ENCODE results near the gene GCH1.
"Not testable (repeated sequence)": the region's sequence is repeated elsewhere in the genome, so short reads cannot be mapped to it uniquely, and the experiment has no call there.

DNA sequence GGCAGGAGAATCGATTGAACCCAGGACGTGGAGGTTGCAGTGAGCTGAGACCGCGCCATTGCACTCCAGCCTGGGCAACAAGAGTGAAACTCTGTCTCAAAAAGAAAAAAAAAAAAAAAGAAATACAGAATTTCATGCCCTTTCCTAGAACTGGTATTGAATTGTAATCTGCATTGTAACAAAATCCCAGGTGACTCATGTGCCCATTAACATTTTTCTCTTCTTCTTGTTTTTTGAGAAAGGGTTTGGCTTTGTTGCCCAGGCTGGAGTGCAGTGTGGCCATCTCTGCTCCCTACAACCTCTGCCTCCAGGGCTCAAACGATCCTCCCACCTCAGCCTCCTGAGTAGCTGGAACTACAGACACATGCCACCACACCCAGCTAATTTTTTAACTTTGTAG is 23.9 kb upstream of the GCH1 start:
- TF ChIP-seq, protein P1, sequence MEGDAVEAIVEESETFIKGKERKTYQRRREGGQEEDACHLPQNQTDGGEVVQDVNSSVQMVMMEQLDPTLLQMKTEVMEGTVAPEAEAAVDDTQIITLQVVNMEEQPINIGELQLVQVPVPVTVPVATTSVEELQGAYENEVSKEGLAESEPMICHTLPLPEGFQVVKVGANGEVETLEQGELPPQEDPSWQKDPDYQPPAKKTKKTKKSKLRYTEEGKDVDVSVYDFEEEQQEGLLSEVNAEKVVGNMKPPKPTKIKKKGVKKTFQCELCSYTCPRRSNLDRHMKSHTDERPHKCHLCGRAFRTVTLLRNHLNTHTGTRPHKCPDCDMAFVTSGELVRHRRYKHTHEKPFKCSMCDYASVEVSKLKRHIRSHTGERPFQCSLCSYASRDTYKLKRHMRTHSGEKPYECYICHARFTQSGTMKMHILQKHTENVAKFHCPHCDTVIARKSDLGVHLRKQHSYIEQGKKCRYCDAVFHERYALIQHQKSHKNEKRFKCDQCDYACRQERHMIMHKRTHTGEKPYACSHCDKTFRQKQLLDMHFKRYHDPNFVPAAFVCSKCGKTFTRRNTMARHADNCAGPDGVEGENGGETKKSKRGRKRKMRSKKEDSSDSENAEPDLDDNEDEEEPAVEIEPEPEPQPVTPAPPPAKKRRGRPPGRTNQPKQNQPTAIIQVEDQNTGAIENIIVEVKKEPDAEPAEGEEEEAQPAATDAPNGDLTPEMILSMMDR (IDR thresholded peaks at IDR 0.05; ENCODE audit: insufficient read depth, low read depth, low read length): not testable (repeated sequence)
- not testable (repeated sequence) for TF ChIP-seq EZH2 (IDR thresholded peaks at IDR 0.05; ENCODE audit: insufficient read depth, low read length)
